MCF 10A (cell line): ENCODE measurements around the gene CNTNAP2. TPM values are rescaled to one million over a fixed set of nuclear protein-coding genes. Genes with fewer than 3 reads are reported as not detected.

ENCODE experiments used
- BruUV-seq: library from RNA; stranded (reverse); fragments of 400-500 nt; replicated peaks from 2 replicates; lab custom pipeline; 2021; lab: Mats Ljungman, UMichigan
- CTCF ChIA-PET: fragments of 300-600 bp; sonication (Branson Sonifier 250); formaldehyde crosslinking; extraction: SDS; loops from one replicate; lab custom pipeline; 2021; ENCODE audit warnings: antibody characterized with exemption, inconsistent platforms; lab: Yijun Ruan, JAX
- POLR2A ChIA-PET: fragments of 300-600, 350-650 bp; sonication (Branson Sonifier 250); formaldehyde crosslinking; extraction: SDS; loops from one replicate; lab custom pipeline; 2020; ENCODE audit warnings: antibody characterized with exemption, inconsistent platforms; lab: Yijun Ruan, JAX
- DNase-seq: peaks from one replicate; pipeline ENCODE4 v3.0.0-alpha.2; 2018; ENCODE audit not compliant: unreplicated experiment
- H3K27ac Mint-ChIP-seq: one replicate; pipeline ENCODE4 v1.8.0; 2022; ENCODE audit warnings: mild to moderate bottlenecking, low read depth, mixed read lengths; ENCODE audit not compliant: unreplicated experiment
- H3K27me3 Mint-ChIP-seq: one replicate; pipeline ENCODE4 v1.8.0; 2022; ENCODE audit warnings: mixed read lengths; ENCODE audit not compliant: insufficient read depth, unreplicated experiment
- H3K36me3 Mint-ChIP-seq: one replicate; pipeline ENCODE4 v1.8.0; 2022; ENCODE audit warnings: mild to moderate bottlenecking, moderate library complexity, mixed read lengths; ENCODE audit not compliant: insufficient read depth, unreplicated experiment
- H3K4me1 Mint-ChIP-seq: one replicate; pipeline ENCODE4 v1.8.0; 2022; ENCODE audit warnings: mixed read lengths; ENCODE audit not compliant: insufficient read depth, unreplicated experiment
- H3K4me3 Mint-ChIP-seq: one replicate; pipeline ENCODE4 v1.8.0; 2022; ENCODE audit warnings: mild to moderate bottlenecking, moderate library complexity, mixed read lengths; ENCODE audit not compliant: unreplicated experiment
- H3K9me3 Mint-ChIP-seq: one replicate; pipeline ENCODE4 v1.8.0; 2022; ENCODE audit warnings: mixed read lengths; ENCODE audit not compliant: unreplicated experiment
- intact Hi-C: fragments of 100-400 bp; cut with micrococcal nuclease; formaldehyde crosslinking; loops from 2 replicates; pipeline ENCODE4 v1.14.1; 2022
- total RNA-seq: library from RNA; stranded (reverse); gene quantifications from 2 replicates; pipeline ENCODE4 v1.2.3, GENCODE V29; 2022
- TF ChIP-seq, protein P1 (sequence below): fragments of 200-600 bp; IDR thresholded peaks from one replicate; pipeline ENCODE4 v1.8.0; 2022; ENCODE audit warnings: antibody characterized with exemption, mild to moderate bottlenecking; ENCODE audit not compliant: unreplicated experiment

Gene CNTNAP2
- total RNA-seq, 1 experiment from 2014 or later, result 1.1 TPM

DNA sequence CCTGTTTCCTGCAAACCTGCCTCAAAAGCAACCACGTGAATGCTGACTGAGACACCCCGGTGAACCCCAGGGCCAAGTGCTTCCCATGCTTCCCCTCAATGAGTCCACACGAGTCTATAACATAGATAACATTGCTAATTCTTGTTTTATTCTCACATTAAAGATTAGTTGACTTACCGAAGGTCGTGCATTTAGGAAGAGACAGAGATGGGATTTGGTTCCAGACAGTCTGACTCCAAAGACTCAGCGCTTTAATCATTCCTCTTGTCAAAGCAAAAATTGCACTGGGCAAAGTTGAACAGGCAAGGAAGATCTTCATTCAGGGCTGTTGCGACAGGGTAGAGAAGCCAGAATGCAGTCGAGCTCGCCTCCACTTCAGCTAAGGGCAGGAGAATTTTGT is 2038.4 kb downstream of the CNTNAP2 start:
- DNase-seq, result no peak
- Mint-ChIP-seq H3K4me3 (no peak overlapping the region), H3K27me3 (peaks cover 50% of the 10 kb centered on the region), H3K27ac (no peak overlapping the region), H3K9me3 (no peaks in the 10 kb centered on the region), H3K36me3 (no peaks in the 10 kb centered on the region), H3K4me1 (peaks cover 6% of the 10 kb centered on the region)
- BruUV-seq, result no TSS peak
- CTCF ChIA-PET, result interaction anchor here (1.0 to 2.6 kb wide), 5 partner anchors 9 to 107 kb away, joined by 3 to 26 read pairs (median 4); no protein-coding TSS in a partner anchor
- TF ChIP-seq, protein P1, sequence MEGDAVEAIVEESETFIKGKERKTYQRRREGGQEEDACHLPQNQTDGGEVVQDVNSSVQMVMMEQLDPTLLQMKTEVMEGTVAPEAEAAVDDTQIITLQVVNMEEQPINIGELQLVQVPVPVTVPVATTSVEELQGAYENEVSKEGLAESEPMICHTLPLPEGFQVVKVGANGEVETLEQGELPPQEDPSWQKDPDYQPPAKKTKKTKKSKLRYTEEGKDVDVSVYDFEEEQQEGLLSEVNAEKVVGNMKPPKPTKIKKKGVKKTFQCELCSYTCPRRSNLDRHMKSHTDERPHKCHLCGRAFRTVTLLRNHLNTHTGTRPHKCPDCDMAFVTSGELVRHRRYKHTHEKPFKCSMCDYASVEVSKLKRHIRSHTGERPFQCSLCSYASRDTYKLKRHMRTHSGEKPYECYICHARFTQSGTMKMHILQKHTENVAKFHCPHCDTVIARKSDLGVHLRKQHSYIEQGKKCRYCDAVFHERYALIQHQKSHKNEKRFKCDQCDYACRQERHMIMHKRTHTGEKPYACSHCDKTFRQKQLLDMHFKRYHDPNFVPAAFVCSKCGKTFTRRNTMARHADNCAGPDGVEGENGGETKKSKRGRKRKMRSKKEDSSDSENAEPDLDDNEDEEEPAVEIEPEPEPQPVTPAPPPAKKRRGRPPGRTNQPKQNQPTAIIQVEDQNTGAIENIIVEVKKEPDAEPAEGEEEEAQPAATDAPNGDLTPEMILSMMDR, result no peak
- POLR2A ChIA-PET, result no interaction called here
- intact Hi-C loops, result no loop called here

DNA sequence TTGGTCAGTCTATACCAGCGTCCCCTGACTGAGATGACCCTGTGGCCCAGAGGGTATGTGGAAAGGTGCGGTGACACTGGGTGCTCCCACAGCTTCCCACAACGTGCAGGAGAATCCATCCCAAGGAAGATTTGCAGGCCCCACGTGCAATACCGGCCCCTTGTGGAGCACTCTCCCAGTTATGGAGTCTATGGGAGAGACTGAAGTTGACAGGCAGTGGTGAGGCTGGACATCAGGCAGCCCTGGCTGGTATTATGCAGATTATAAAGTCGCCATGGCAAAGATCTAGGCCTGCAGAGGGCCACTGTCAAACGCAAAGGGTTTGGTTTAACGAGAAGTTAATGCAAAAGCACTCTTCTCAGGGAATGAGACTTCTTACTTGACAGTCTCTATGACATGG is 2039.2 kb downstream of the CNTNAP2 start:
- POLR2A ChIA-PET, result no interaction called here
- Mint-ChIP-seq H3K4me1 (peaks cover 6% of the 10 kb centered on the region), H3K36me3 (no peaks in the 10 kb centered on the region), H3K27me3 (peaks cover 58% of the 10 kb centered on the region), H3K27ac (no peak overlapping the region), H3K4me3 (no peak overlapping the region), H3K9me3 (no peaks in the 10 kb centered on the region)
- CTCF ChIA-PET, result interaction anchor here (0.6 to 1.3 kb wide), 5 partner anchors 10 to 1784 kb away, joined by 3 to 5 read pairs (median 3); no protein-coding TSS in a partner anchor
- TF ChIP-seq, protein P1, result no peak
- no TSS peak for BruUV-seq
- no peak for DNase-seq
- intact Hi-C loops, result no loop called here

DNA sequence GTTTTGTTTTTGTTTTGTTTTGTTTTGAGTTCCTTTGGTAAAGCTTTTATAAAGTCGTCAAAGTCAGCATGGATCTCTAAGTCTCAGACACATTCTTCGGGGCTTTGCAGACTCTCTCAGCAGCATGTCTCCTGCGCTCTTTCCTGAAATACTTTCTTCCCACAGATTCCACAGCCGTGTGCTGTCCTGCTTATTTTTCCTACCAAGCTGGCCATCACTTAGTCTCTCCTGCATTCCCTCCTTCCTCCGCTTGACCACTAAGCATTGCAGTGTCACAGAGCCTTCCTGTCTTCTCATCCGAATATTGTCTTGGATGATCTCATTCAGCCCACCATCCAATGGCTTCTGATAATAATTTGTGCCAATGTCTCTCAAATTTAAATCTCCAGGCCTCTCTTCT is 2039.6 kb downstream of the CNTNAP2 start:
- POLR2A ChIA-PET, result no interaction called here
- Mint-ChIP-seq H3K4me3 (no peak overlapping the region), H3K27me3 (peaks cover 62% of the 10 kb centered on the region), H3K4me1 (peaks cover 6% of the 10 kb centered on the region), H3K27ac (no peak overlapping the region), H3K9me3 (no peaks in the 10 kb centered on the region), H3K36me3 (no peaks in the 10 kb centered on the region)
- CTCF ChIA-PET, result interaction anchor here (1.0 to 2.4 kb wide), 5 partner anchors 10 to 106 kb away, joined by 3 to 7 read pairs (median 4); no protein-coding TSS in a partner anchor
- BruUV-seq, result no TSS peak
- TF ChIP-seq, protein P1, result no peak
- no peak for DNase-seq
- intact Hi-C loops, result no loop called here

DNA sequence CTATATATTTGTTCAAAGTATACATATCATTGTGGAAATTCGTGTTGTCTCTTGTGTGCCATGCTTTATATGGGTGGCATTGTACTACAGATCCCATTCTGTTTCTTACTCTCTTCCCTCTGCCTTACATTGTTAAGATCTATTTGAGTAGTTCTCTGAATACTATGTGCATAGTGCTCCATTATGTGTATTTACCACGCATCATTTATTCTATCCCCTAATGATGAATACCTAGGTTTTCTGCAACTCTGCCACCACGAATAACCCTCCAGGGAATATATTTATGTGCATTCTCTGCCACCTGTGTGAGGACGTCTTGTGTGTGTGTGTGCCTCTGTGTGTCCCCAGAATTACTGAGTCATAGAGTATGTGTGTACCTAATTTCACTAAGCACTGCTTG is 2042.7 kb downstream of the CNTNAP2 start:
- TF ChIP-seq, protein P1, result no peak
- ChIA-PET CTCF (interaction anchor here (1.7 kb wide), 1 partner anchor 106 kb away, joined by 4 read pairs; no protein-coding TSS in a partner anchor), POLR2A (no interaction called here)
- H3K27ac Mint-ChIP-seq, result no peak overlapping the region
- no peaks in the 10 kb centered on the region for H3K4me1 Mint-ChIP-seq
- H3K36me3 Mint-ChIP-seq, result no peaks in the 10 kb centered on the region
- DNase-seq, result no peak
- no TSS peak for BruUV-seq
- intact Hi-C loops, result no loop called here
- H3K9me3 Mint-ChIP-seq, result no peaks in the 10 kb centered on the region
- H3K4me3 Mint-ChIP-seq, result no peak overlapping the region
- H3K27me3 Mint-ChIP-seq, result peaks cover 73% of the 10 kb centered on the region
